Esophagus muscularis mucosa (tissue), 4 donors: Measurements from ENCODE around the gene TWNK.

Experiments used
- CTCF ChIP-seq, 3 experiments: fragments of 200-600 bp in 2 of 3; fragments of 450-650 bp in 1 of 3; sonication (generic) in 2 of 3; IDR thresholded peaks; one replicate each; pipeline ENCODE4 v1.5.1; 2017 to 2019; ENCODE audit warnings: antibody characterized with exemption in 3 of 3, mild to moderate bottlenecking in 2 of 3, moderate library complexity in 1 of 3
- EP300 ChIP-seq: sonication (generic); formaldehyde crosslinking; IDR thresholded peaks from one replicate; pipeline ENCODE4 v1.6.1; 2017; ENCODE audit warnings: antibody characterized with exemption
- POLR2A ChIP-seq: fragments of 450-650 bp; IDR thresholded peaks from one replicate; pipeline ENCODE4 v1.6.1; 2017; ENCODE audit warnings: antibody characterized with exemption, moderate library complexity, mild to moderate bottlenecking, low read depth
- POLR2AphosphoS5 ChIP-seq, 2 donors: sonication (generic); formaldehyde crosslinking; IDR thresholded peaks; one replicate each; pipeline ENCODE4 v1.6.1; 2017; ENCODE audit warnings: antibody characterized with exemption in 2 of 2

DNA sequence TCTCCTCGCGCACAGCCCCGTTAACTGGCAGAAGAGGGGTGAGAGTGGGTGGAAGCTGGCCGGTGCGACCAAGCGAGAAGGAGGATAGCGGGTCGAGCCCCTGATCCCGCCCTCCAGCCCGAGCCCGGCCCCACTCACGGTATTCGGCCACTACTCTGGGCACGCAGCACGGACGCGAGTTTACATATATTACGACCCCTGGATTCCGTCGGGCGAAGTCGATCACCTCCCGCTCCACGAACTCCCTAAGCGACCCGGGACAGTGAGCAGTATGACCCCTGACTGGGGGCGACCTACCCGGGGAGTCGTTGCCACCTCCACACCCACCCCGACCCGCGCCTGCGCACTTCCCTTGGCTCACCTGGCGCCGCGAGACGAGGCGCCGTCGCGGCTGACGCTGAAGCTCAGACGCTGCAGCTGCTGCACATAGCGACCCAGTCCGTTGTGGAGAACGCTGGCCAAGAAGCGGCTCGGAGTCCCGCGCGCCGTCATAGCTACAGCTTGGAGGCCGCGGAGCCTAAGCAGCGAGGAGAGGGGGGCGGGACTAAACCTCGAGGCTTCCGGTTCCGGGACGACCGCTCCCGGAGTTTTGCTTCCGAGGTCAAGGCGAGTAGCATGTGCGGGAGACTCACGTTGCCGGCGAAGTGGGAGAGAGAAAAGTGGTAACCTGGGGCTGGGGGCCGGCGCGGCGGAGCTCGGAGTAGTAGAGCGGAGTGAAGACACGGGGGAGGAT is at the start of gene TWNK, which contains the start of gene MRPL43:
- peak in 1 of 3 experiments; percentile 8 for TF ChIP-seq CTCF (IDR thresholded peaks at IDR 0.05)
- no peak for TF ChIP-seq POLR2A
- peak; percentile 80 to 87 for TF ChIP-seq POLR2AphosphoS5 (IDR thresholded peaks at IDR 0.05)
- no peak for TF ChIP-seq EP300
